22Rv1 (cell line): ENCODE results near the gene SCO1.

Experiments used
- H3K27ac ChIP-seq: fragments of 450-650 bp; 2 replicates; pipeline ENCODE4 v1.5.1; 2017
- CTCF ChIP-seq: fragments of 450-650 bp; IDR thresholded peaks from 2 replicates; pipeline ENCODE4 v1.5.1; 2017; ENCODE audit warnings: mild to moderate bottlenecking
- ZFX ChIP-seq: fragments of 450-650 bp; IDR thresholded peaks from 2 replicates; pipeline ENCODE4 v1.6.1; 2017; ENCODE audit warnings: antibody characterized with exemption, borderline replicate concordance

SCO1 gene

DNA sequence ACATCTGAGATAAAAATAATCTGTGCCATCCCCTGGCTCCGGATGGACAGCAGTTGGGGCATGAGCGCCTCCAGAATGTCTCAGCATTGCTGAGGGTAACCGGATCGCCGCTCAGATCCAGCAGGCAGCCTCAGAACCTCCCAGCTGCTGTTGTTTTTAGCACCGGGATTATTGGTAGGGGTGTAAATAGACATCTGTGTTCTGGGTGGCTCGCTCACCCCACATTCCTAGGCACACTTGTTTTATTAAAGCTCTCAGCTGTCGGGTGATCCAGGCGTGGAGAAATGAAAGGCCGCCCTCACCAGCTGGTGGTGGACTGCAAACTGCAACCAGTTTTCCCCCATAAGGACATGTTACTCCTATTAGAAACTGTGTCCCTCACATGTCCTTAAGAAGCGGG lies 72.4 kb downstream of the SCO1 start:
- H3K27ac ChIP-seq: no peak overlapping the region
- TF ChIP-seq CTCF (no peak), ZFX (no peak)

- no peak for TF ChIP-seq ZFX
- TF ChIP-seq CTCF: no peak
- H3K27ac ChIP-seq: no peak overlapping the region
These were observed 73.5 kb downstream of the SCO1 start for GRCh38 chr17:10623737-10624338.

GRCh38 chr17:10622617-10623485 lies 74.5 kb downstream of the SCO1 start:
- TF ChIP-seq CTCF (no peak), ZFX (no peak)
- no peak overlapping the region for H3K27ac ChIP-seq
